Activated CD4-positive, alpha-beta T cell treated with anti-CD3 and anti-CD28 coated beads for 24 hours (primary cell): ENCODE data around the gene SOAT2.
"Not testable (repeated sequence)": the region's sequence is repeated elsewhere in the genome, so short reads cannot be mapped to it uniquely, and the experiment has no call there.

Experiments used
- DNase-seq, 2 donors: peaks; one replicate each; pipeline ENCODE4 v3.0.0-alpha.2; 2020; ENCODE audit warnings: low read depth in 2 of 2

SOAT2 gene

DNA sequence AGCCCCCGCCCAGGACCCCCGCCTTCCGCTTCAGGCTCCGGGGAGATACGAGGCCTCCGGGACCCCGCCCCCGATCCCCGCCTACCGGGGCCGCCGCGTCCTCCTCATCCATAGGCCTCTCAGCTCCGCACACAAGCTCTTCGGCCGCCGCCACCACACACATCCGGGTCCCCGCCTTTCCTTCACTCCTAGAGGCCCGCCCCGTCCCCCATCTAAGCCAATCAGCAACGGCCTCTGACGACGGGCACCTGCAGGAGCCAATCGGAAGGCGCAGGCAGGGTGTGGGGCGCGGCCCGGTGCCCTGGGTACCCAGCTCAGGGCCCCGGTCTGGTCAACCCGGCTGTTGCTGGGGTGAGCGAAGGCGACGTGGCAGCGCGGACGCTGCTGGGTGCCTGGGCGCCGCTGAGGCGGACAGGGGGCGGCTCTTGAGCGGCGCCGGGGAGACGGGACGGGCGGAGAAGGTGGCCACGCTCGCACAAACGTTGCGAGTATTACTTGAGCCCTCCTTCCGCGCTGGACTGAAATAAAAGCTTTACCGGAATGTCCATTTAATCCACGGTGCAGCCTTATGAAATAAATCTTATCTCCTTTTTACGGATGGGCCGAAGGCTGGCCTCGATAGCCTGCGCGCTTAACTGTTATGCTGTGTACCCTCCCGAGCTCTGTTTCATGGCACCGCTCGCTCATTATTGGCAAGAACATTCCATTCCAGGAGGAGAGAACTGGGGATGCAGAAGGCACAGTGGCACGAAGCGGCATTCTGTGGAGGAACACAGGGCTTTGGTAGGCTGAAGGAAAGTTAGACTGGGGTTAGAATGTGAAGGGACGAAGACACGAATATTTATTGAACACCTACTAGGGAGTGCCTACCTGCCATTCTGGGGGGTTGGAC lies 23.8 kb upstream of the SOAT2 start, which contains the start of gene SPRYD3:
SPRYD3 (minus strand) TSS at position 165 of the 892 bp plus-strand sequence; CDS start at position 108, 57 bp downstream.
- peak; percentile 92 to 95 for DNase-seq

GRCh38 chr12:53082637-53083175 lies 20.6 kb upstream of the SOAT2 start:
- DNase-seq: no peak

DNA sequence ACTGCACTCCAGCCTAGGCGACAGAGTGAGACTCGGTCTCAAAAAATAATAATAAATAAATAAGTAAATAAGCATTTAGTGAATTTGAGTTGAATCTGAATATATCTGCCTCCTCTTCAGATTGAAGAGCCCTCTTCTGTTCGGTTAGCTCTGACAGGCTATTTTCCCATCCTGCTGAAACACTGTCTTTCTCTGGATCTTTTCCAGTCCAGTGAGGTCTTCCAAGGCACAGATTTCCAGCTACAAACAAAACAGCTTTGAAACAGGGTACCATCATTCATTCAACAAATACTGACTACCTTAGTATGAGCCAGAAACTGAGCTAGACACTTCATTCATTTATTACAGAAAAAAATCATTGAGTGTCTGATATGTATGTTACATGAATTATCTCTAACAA lies 16.9 kb upstream of the SOAT2 start:
- no peak for DNase-seq

DNA sequence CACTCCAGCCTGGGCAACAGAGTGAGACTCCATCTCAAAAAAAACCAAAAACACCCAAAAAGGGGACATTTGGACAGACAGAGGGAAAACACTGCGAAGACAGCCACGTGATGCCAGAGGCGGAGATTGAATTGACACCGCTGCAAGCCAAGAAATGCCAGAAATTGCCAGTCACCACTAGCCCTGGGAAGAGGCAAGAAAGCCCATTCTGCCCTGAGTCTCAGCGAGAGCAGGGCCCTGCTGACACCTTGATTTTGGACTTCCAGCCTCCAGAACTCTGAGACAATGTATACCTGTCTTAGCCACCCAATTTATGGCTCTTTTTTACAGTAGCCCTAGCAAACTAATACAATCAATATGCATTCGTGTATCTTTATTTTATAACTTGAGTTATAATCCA lies 13.2 kb upstream of the SOAT2 start:
- DNase-seq: no peak

GRCh38 chr12:53090554-53090953 lies 12.7 kb upstream of the SOAT2 start:
- DNase-seq: no peak

- DNase-seq: no peak
These were observed 11.5 kb upstream of the SOAT2 start for GRCh38 chr12:53091756-53092155.

DNA sequence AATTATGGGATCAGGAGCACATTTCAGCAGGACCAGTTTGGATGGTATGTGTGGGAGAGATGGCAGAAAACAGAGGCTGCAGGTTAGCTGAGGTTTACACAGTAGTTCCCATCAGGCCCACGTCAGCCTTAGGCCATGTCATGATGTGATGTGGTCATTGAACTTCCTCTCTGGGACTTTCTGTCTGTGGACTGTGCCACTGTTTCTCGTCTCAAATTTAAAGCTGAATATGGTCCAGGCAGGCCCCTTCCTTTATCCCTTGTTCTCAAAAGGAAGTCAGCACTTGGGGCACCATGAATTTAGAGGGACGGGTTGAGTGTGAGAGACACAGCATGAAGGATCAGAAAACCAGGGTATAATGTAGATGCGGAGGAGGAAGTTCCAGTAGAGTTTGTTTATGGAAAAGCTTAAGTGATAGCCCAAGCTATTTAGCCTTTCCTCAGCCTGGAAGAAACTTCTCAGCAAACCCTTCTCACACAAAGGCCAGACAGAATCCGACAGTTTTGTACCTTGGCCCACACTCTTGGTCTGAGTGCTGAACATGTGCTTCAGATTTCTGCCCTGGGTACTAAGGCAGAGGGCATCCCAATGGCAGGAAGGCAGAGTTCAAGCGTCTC lies 9.4 kb upstream of the SOAT2 start:
- no peak for DNase-seq

GRCh38 chr12:53094394-53094787 lies 8.9 kb upstream of the SOAT2 start:
- no peak for DNase-seq

- DNase-seq: not testable (repeated sequence)
These were observed 8.3 kb upstream of the SOAT2 start for GRCh38 chr12:53094796-53095595.

GRCh38 chr12:53095596-53095895 lies 7.7 kb upstream of the SOAT2 start:
- not testable (repeated sequence) for DNase-seq

DNA sequence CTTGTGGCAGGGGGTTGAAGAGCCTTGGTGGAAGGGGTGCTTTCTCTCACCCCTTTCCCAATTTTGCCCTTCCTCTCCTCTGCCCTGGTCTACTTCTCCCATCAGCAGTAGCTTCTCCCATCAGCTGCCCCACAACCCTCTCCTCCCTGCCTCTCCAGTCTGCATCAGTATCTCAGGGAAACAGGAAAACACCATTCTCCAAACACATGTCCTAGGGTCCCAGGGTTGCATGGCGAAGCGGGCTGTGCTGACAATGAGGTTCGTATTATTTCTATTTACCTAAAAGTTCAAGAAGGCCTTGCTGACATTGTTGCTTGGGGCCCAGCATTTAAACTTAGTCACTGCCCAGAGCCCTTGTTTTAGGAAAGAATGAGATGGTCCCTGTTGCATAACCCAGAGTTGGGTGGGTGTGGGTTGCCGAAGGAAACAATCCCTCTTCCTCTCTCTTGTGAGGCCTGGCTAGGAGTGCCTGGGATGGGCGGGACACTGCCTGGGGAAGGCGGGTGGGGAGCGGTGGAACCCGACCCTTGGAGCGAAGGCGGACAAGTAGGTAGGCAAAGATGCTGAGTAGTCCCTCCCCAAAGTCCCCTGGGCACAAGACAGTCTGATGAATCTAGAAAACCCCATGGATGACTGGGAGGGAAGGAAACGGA lies 7.1 kb upstream of the SOAT2 start:
- DNase-seq: no peak

DNA sequence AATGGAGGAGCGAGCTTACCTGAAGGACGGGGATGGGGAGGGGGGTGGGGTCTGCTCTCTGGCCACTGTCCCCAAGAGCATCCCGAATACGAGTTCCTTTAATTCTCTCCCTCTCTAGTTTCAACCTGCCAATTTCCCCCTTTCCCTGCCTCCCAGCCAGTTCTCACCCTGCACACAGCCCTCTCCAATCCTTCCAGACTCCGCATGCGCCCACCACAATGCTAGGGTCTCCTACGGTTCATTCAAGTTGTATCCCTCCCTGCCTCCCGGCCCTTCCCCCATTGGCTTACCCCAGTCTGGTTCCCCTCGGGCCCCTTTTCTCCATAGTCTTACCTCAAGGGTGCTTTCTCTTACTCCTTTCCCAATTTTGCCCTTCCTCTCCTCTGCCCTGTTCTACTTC lies 6.5 kb upstream of the SOAT2 start:
- DNase-seq: no peak

DNA sequence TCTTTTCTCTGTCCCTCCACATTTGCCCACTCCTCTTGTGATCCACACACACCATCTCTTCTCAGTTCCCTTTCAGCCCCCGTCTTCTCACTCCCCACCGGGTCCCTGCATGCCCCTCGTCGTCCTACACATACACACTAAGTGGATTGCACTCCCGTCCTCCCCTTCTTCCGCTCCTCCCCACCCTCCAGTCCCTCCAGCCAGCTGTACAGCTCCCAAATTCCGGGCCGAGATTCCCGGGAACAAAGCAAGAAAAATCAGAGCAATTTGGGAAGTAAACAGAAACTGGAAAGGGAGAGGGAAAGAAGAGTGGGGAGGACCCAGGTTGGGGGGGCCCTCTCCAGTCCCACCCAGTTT lies 6.1 kb upstream of the SOAT2 start:
- DNase-seq: no peak

DNA sequence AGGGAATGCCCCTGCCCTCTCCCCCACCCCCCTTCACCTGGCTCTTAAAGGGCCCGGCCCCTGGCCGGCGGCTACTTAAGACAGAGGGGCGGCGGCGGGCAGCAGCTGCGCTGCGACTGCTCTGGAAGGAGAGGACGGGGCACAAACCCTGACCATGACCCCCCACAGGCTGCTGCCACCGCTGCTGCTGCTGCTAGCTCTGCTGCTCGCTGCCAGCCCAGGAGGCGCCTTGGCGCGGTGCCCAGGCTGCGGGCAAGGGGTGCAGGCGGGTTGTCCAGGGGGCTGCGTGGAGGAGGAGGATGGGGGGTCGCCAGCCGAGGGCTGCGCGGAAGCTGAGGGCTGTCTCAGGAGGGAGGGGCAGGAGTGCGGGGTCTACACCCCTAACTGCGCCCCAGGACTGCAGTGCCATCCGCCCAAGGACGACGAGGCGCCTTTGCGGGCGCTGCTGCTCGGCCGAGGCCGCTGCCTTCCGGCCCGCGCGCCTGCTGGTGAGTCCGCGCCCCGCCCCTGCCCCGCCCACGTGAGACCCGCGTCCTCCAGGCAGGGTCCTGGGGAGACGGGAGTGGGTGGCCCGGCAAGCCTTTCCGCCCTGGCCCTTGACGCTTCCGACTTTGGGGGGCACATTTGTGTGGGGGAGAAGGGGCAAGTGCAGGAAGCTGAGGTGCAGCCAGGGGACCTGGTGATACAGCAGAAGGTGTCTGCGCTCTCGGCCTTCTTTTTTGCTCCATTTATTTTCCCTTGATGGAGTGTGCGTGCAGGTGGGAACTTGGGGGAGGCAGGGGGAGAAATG lies 5.5 kb upstream of the SOAT2 start, which contains the start of gene IGFBP6:
IGFBP6 (plus strand) TSS at position 104 of the 790 bp plus-strand sequence; CDS start at position 155, 51 bp downstream.
- peak in 1 of 2 donors; percentile 57 for DNase-seq

DNA sequence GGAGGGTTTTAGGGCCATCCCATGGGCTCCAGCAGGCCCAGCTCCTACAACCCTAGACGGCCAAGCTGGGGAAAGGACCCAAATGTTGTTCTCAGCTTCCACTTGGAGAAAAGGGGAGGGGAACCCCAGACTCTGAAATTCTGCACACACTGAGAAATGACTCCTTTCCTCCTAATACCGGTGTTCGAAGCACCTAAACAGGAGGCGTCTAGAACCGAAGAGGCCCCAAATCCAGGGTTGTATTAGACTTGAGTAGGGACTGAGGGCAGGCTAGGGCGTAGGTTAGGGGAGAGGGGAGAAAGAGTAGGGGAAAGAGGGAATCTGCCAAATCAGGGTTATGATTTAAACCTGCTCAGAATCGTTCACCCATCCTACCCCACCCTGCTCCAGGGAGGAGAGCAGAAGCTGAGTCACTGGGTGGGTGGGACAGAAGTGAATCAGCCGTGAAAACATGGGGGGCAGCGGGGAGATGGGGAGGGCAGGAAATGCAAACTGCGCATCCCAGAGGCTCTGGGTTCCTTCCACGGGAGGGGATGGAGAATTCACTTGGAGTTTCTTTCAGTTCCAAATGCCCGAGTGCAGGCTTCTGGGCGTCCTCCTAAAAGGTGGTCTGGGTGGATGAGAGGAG lies 4.8 kb upstream of the SOAT2 start:
- no peak for DNase-seq

GRCh38 chr12:53099071-53099882 lies 4.0 kb upstream of the SOAT2 start:
- DNase-seq: peak; percentile 86 to 89

GRCh38 chr12:53100466-53101151 lies 2.7 kb upstream of the SOAT2 start:
- DNase-seq: no peak

- DNase-seq: no peak
These were observed 2.0 kb upstream of the SOAT2 start for GRCh38 chr12:53101266-53101665.
